ENCODE results near the gene COL5A2. TPM values are rescaled to one million over a fixed set of nuclear protein-coding genes. Genes with fewer than 3 reads are reported as not detected.

COL5A2 gene
- total RNA-seq, 2 experiments from 2014 or later: 0.25 to 0.77 TPM

GRCh38 chr2:189057316-189057715 lies 122.2 kb downstream of the COL5A2 start:
- H3K36me3 Mint-ChIP-seq (ENCODE audit: low read depth): no peaks in the 10 kb centered on the region
- H3K4me3 ChIP-seq (ENCODE audit: low read length): no peak overlapping the region
- H3K27me3 ChIP-seq (ENCODE audit: control insufficient read depth in 1 of 2, insufficient read depth in 2 of 2, low read length in 2 of 2): no peaks in the 10 kb centered on the region
- TF ChIP-seq, protein P1, sequence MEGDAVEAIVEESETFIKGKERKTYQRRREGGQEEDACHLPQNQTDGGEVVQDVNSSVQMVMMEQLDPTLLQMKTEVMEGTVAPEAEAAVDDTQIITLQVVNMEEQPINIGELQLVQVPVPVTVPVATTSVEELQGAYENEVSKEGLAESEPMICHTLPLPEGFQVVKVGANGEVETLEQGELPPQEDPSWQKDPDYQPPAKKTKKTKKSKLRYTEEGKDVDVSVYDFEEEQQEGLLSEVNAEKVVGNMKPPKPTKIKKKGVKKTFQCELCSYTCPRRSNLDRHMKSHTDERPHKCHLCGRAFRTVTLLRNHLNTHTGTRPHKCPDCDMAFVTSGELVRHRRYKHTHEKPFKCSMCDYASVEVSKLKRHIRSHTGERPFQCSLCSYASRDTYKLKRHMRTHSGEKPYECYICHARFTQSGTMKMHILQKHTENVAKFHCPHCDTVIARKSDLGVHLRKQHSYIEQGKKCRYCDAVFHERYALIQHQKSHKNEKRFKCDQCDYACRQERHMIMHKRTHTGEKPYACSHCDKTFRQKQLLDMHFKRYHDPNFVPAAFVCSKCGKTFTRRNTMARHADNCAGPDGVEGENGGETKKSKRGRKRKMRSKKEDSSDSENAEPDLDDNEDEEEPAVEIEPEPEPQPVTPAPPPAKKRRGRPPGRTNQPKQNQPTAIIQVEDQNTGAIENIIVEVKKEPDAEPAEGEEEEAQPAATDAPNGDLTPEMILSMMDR (IDR thresholded peaks at IDR 0.05): no peak
- H3K27ac ChIP-seq (ENCODE audit: low read depth in 1 of 2, low read length in 2 of 2): no peak overlapping the region
- H3K4me3 Mint-ChIP-seq: no peak overlapping the region
- ATAC-seq (ENCODE audit: poor library complexity) (no peak), DNase-seq (no peak)
- no peaks in the 10 kb centered on the region for H3K9me3 ChIP-seq (ENCODE audit: control insufficient read depth in 1 of 2, insufficient read depth in 1 of 2, low read length in 2 of 2)
- no peaks in the 10 kb centered on the region for H3K36me3 ChIP-seq (ENCODE audit: insufficient read depth, low read length)
- ChIA-PET POLR2A (no interaction called here), CTCF (no interaction called here)
- H3K9me3 Mint-ChIP-seq: no peaks in the 10 kb centered on the region
- H3K4me1 Mint-ChIP-seq (ENCODE audit: low read depth): no peaks in the 10 kb centered on the region
- H3K27ac Mint-ChIP-seq: no peak overlapping the region
- H3K27me3 Mint-ChIP-seq: no peaks in the 10 kb centered on the region
- no peaks in the 10 kb centered on the region for H3K4me1 ChIP-seq (ENCODE audit: insufficient read depth, low read length)
- intact Hi-C loops (cut with DNase I, micrococcal nuclease): no loop called here

- H3K4me1 Mint-ChIP-seq (ENCODE audit: low read depth): no peaks in the 10 kb centered on the region
- no peak for DNase-seq
- Histone ChIP-seq H3K4me3 (ENCODE audit: low read length) (no peak overlapping the region), H3K4me1 (ENCODE audit: insufficient read depth, low read length) (no peaks in the 10 kb centered on the region), H3K9me3 (ENCODE audit: control insufficient read depth in 1 of 2, insufficient read depth in 1 of 2, low read length in 2 of 2) (no peaks in the 10 kb centered on the region), H3K27me3 (ENCODE audit: control insufficient read depth in 1 of 2, insufficient read depth in 2 of 2, low read length in 2 of 2) (no peaks in the 10 kb centered on the region), H3K36me3 (ENCODE audit: insufficient read depth, low read length) (no peaks in the 10 kb centered on the region), H3K27ac (ENCODE audit: low read depth in 1 of 2, low read length in 2 of 2) (no peak overlapping the region)
- H3K27me3 Mint-ChIP-seq: no peaks in the 10 kb centered on the region
- intact Hi-C loops (cut with DNase I, micrococcal nuclease): no loop called here
- TF ChIP-seq, protein P1 (IDR thresholded peaks at IDR 0.05): no peak
- ChIA-PET POLR2A (no interaction called here), CTCF (no interaction called here)
- H3K27ac Mint-ChIP-seq: no peak overlapping the region
- H3K4me3 Mint-ChIP-seq: no peak overlapping the region
- ATAC-seq (ENCODE audit: poor library complexity): no peak
- H3K36me3 Mint-ChIP-seq (ENCODE audit: low read depth): no peaks in the 10 kb centered on the region
- H3K9me3 Mint-ChIP-seq: no peaks in the 10 kb centered on the region
Observed at GRCh38 chr2:189056200-189057106, 123.1 kb downstream of the COL5A2 start.

DNA sequence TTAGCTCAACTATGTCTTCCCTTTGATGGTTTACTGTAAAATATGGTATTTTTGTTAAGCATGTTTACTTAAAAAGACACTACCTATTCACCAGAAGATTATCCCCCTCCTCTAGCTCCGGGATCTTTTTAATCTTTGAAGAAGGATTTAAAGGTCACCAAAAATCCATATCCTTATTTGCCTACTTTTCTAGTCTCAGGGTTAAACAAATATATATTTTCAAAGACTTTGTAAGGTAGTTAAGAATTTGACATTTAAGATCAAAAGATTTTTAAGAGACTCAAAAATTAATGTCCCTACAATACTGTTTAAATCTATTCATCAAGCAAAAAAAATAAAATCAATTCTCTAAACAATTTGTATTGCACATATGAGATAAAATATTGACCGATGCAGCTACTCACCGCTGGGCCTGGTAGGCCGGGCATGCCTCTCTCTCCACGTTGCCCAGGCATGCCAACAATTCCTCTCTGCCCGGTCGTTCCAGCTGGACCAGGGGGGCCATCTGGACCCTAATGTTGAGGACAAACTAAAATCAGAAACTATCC lies 129.3 kb downstream of the COL5A2 start:
- no peaks in the 10 kb centered on the region for H3K4me1 Mint-ChIP-seq (ENCODE audit: low read depth)
- H3K36me3 ChIP-seq (ENCODE audit: insufficient read depth, low read length): no peaks in the 10 kb centered on the region
- TF ChIP-seq, protein P1 (IDR thresholded peaks at IDR 0.05): no peak
- no peak overlapping the region for H3K4me3 Mint-ChIP-seq
- H3K27ac Mint-ChIP-seq: no peak overlapping the region
- ChIA-PET POLR2A (no interaction called here), CTCF (no interaction called here)
- H3K4me3 ChIP-seq (ENCODE audit: low read length): no peak overlapping the region
- no peaks in the 10 kb centered on the region for H3K36me3 Mint-ChIP-seq (ENCODE audit: low read depth)
- DNase-seq: no peak
- H3K27me3 Mint-ChIP-seq: no peaks in the 10 kb centered on the region
- no peaks in the 10 kb centered on the region for H3K27me3 ChIP-seq (ENCODE audit: control insufficient read depth in 1 of 2, insufficient read depth in 2 of 2, low read length in 2 of 2)
- no peaks in the 10 kb centered on the region for H3K4me1 ChIP-seq (ENCODE audit: insufficient read depth, low read length)
- H3K9me3 ChIP-seq (ENCODE audit: control insufficient read depth in 1 of 2, insufficient read depth in 1 of 2, low read length in 2 of 2): no peaks in the 10 kb centered on the region
- H3K27ac ChIP-seq (ENCODE audit: low read depth in 1 of 2, low read length in 2 of 2): no peak overlapping the region
- ATAC-seq (ENCODE audit: poor library complexity): no peak
- intact Hi-C loops (cut with DNase I, micrococcal nuclease): no loop called here
- H3K9me3 Mint-ChIP-seq: no peaks in the 10 kb centered on the region
